NCI-H1092 treated with DMSO at 0.1 percent for 48 hours (cell line): ENCODE results near the gene MMRN2.

ENCODE experiments used
- DNase-seq: peaks from one replicate; lab custom pipeline; 2025; lab: John Stamatoyannopoulos, UW

The MMRN2 gene

GRCh38 chr10:86888585-86889381 lies 68.6 kb downstream of the MMRN2 start:
- no peak for DNase-seq
